GM12891 (cell line): Measurements from ENCODE around the gene KCNQ5.

Source experiments
- DNase-seq: peaks from one replicate; pipeline ENCODE4 v3.0.0; 2011; ENCODE audit warnings: low spot score; ENCODE audit not compliant: insufficient read length
- FAIRE-seq: peaks from 2 replicates; lab custom pipeline; 2011; peaks lifted over from hg19 to GRCh38; lab: Jason Lieb, UNC
- PAX5 ChIP-seq: IDR thresholded peaks from 2 replicates; pipeline ENCODE4 v1.6.1; 2011; ENCODE audit warnings: low read length, moderate library complexity, mild to moderate bottlenecking; ENCODE audit not compliant: insufficient read depth, severe bottlenecking
- POLR2A ChIP-seq: IDR thresholded peaks from 2 replicates; pipeline ENCODE4 v1.6.1; 2011; ENCODE audit warnings: low read depth, low read length, control low read depth
- POLR2AphosphoS5 ChIP-seq: IDR thresholded peaks from 2 replicates; pipeline ENCODE4 v1.6.1; 2011; ENCODE audit warnings: low read depth, low read length, control low read depth
- POU2F2 ChIP-seq: IDR thresholded peaks from 2 replicates; pipeline ENCODE4 v1.6.1; 2011; ENCODE audit warnings: low read depth, mild to moderate bottlenecking, control low read depth, low read length, moderate library complexity
- SPI1 ChIP-seq: IDR thresholded peaks from 2 replicates; pipeline ENCODE4 v1.6.1; 2011; ENCODE audit warnings: low read depth, low read length, control low read depth
- TAF1 ChIP-seq: IDR thresholded peaks from 2 replicates; pipeline ENCODE4 v1.6.1; 2011; ENCODE audit warnings: low read depth, low read length, control low read depth

The KCNQ5 gene

DNA sequence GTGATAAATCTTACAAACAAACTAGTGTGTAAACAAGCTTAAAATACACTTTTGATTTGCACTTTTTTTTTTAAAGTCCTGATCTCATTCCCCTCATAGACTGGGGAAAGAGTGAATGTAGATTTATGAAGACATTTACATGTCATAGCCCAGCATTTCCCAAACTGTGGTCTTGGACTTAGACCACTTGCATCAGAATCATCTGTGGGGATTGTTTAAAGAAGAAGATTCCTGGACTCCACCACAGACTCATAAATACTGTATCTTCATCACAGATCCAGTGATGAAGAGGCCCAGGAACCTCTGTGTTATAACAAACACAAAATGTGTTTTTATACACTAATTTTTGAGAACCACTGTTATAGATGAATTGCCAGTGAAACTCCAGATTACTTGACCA lies 99.5 kb downstream of the KCNQ5 start:
- TF ChIP-seq POU2F2, result no peak
- TF ChIP-seq SPI1, result no peak
- TF ChIP-seq PAX5, result no peak
- no peak for TF ChIP-seq TAF1
- TF ChIP-seq POLR2AphosphoS5, result no peak
- no peak for TF ChIP-seq POLR2A
- FAIRE-seq (no peak), DNase-seq (no peak)

DNA sequence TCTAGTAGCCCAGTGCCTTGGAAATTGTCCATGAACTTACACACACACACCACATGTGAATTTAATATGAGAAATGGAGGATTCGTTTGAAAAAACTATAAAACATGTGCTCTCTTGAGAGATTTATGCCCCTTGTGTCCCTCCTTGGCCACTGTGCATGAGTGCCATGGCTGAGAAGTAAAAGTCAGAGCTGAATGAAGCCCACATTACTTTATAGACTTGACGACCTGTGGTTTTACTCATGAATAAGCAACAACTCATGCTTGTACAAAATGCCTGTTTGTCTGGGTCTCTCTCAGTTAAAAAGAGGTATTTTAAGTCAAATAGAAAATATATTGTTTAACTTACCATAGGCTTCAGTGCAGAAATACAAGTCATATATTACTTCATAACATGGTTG lies 102.7 kb downstream of the KCNQ5 start:
- TF ChIP-seq TAF1 (no peak), POLR2AphosphoS5 (no peak), POLR2A (no peak), SPI1 (no peak), PAX5 (no peak), POU2F2 (no peak)
- DNase-seq, result no peak
- peak; percentile 82 for FAIRE-seq

DNA sequence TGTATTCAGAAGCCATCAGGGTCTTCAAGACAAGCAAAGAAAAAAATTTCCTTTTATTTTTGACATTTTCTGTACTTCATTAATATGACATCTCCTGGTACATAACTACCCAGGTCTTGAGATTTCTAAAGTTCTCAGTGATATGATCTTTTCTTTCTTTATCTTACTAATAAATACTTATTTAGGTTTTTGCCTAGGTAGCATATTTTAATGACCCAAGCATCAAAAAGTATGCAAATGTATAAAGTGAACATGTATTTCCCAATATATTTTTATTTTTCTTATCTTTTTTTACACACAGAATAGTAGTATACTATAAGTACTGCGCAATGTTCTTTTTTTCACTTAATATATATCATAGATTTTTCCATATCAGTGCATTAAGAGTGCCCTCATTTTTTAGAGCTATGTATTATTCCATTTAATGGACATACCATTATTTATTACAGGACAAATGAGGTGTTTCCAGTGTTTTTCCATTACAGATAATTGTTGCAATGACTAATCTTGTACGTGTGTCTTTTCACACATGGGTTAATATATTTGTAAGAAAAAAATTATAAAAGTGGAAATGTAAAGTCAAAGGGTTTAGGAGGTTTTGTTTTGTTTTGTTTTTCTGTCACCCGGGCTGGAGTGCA lies 107.0 kb downstream of the KCNQ5 start:
- TF ChIP-seq SPI1 (no peak), POLR2A (no peak), POLR2AphosphoS5 (no peak), POU2F2 (no peak), TAF1 (no peak), PAX5 (no peak)
- no peak for FAIRE-seq
- DNase-seq, result no peak

DNA sequence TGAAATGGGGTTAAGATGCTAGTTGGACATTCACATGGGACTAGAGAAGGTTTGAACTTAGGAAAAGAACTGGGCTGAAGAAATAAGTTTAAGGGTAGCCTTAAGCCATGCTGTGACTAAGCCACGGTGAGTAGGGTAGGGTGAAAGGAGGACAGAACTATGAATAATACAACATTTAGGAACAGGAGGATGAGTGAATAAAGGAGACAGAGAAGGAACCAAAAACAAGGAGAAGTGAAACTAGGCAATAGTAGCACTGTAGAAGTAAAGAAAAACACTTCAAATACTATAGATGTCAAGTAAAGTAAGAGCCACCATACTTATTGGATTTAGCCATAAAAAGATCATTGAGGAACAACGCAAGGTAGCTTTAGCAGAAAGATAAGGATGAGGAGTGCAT lies 111.2 kb downstream of the KCNQ5 start:
- peak; percentile 26 for FAIRE-seq
- TF ChIP-seq POU2F2, result no peak
- no peak for TF ChIP-seq POLR2AphosphoS5
- no peak for TF ChIP-seq POLR2A
- peak; percentile 31; the same call in 1 of the 2 replicates for TF ChIP-seq SPI1
- DNase-seq, result no peak

DNA sequence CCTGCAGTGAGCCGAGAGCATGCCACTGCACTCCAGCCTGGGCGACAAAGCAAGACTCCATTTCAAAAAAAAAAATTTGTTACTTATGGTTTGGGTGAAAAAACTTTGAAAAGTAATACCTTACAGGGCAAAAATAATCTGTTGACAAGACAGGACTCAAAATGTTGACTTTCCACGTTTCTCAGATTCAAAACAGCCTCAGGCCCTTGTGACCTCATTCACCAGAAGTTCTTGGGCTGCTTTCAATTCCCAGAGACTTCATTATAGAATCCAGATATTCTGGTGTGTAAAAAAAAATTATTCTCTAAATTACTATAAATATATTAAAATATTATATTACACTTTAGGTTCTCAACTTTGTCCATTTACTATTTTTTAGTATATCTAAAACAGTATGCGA lies 116.2 kb downstream of the KCNQ5 start:
- TF ChIP-seq POLR2AphosphoS5, result no peak
- TF ChIP-seq SPI1, result no peak
- TF ChIP-seq PAX5, result no peak
- TF ChIP-seq POU2F2, result no peak
- FAIRE-seq (no peak), DNase-seq (no peak)

DNA sequence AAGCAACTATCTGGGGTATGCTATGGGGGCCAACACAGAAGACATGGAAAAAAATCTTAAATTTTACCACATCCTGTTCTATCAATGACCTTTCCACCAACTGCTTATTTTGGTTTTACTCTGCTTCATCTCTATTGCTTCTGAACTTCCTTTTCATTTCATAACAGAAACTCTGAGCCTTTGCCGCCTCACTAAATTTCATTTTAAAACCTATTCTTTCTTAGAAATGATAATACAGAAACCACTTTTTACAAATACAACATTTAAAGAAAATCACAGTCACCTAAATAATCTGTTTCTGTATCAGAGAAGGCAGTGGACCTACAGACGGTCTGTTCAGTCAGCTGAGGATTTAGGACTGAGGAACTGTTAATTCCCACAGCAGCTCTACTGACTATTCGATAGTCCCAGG lies 117.5 kb downstream of the KCNQ5 start:
- TF ChIP-seq POLR2AphosphoS5, result no peak
- TF ChIP-seq SPI1, result no peak
- no peak for TF ChIP-seq PAX5
- TF ChIP-seq POLR2A, result no peak
- no peak for TF ChIP-seq TAF1
- TF ChIP-seq POU2F2, result no peak
- FAIRE-seq (peak; percentile 66), DNase-seq (no peak)

DNA sequence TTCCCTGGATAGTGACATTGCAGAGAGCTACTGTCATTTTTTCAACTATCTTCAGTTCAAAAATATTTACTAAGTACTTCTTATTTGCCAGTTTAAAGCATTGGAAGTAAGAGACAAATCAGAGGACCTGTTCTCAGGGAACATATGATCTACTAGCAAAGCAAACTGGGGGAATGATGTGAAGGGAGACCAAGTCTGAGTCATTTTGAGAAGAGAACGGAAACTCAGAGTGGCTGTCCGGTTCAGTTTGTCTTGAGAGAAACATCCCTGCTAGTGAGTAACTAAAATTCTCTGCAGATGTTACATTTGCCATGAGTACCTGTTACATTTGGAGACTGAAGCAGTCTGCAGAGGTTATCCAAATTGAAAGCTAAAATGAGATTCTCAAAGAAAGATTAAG lies 118.3 kb downstream of the KCNQ5 start:
- FAIRE-seq, result peak; percentile 95
- DNase-seq, result peak; percentile 16
- TF ChIP-seq TAF1 (no peak), POU2F2 (no peak), POLR2AphosphoS5 (no peak), SPI1 (peak; percentile 94)

DNA sequence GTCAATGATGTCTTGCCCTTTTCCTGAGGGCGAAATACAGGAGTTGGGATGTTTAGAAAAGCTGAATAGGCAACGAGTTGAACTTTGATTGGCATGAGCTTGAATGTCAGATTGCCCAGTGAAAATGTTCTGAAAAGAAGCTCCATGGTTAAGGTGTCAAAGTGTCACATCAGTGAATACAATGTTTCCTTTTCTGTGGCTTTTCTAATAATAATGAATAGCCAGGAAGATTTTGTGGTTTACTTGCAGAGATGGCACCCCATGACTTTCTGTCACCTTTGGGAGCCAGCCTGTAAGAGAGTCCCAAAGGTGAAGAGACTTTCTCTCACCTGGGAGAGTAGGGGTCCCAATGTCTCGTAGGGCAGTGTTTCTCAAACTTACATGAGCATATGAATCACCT lies 119.2 kb downstream of the KCNQ5 start:
- TF ChIP-seq POU2F2, result no peak
- DNase-seq, result no peak
- FAIRE-seq, result no peak

DNA sequence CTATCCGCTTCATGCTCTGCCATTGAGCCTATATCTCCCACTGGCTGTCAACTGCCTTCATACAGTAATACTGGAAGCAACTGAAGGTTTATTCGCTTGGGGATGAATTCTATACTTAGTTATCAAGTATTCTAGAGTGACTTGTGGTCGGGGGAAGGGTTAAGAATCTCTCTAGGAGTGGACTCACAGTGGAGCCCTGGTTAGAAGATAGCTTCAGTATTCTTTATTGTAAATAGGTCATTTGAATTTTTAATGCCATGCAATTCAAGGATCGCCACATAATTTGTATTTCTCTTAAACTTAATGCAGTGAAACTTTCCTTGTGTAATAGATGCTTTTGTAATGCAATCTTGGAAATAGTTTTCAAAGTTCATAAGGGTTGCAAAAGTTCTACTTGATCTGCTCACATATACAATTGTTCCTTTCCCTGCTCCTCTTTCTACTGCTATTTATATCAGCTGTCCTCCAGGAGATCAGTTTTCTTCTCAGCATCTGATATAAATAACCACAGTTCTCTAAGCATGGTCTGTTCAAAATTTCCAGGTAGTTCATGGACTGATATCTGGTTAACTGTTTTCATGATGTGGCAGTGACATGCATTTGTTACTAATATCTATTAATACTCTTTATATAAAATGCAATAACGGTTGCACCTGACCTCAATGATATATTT lies 120.3 kb downstream of the KCNQ5 start:
- no peak for DNase-seq
- TF ChIP-seq POLR2AphosphoS5, result no peak
- no peak for TF ChIP-seq POU2F2
- TF ChIP-seq TAF1, result no peak
- TF ChIP-seq POLR2A, result no peak
- TF ChIP-seq PAX5, result no peak
- TF ChIP-seq SPI1, result no peak
- no peak for FAIRE-seq

DNA sequence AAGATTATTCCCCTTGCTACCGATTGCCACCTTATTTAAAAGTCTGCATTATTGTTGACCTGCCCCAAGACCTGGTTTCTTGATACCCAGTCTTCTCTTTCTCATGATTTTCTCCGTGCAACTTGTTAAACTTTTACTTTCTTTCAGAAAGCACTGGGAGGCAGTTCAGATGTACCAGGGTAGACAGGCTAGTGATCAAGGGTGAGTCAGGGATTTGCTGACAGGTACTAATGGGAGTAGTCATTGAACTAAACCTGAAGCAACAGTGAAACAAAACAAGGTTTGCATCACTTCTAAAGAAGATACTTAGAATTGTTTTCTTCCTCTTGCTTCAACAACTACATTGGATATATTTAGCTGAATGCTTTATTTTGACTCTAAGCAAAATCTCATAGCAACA lies 124.4 kb downstream of the KCNQ5 start:
- DNase-seq (no peak), FAIRE-seq (no peak)
- TF ChIP-seq POLR2AphosphoS5 (no peak), SPI1 (no peak), PAX5 (no peak), POU2F2 (no peak), TAF1 (no peak), POLR2A (no peak)

DNA sequence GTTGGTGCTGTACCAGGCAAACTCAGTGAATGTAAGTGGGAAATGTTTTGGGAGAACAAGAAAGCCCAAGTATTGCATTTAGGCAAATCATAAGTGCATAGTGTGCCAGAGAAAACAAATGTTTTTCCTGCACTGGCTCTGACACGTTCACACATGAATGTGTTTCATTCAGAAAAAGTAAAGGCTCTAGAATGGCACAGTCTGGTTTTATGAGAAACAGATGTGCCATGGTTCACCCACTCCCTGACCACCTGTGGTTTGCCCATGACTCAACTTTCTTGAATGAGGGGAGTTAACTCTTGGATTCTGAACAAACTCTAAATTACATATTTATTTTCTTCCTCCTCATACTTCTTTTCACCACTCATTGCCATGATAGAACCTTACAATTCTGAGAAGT lies 126.9 kb downstream of the KCNQ5 start:
- TF ChIP-seq SPI1 (no peak), POLR2A (no peak), POLR2AphosphoS5 (no peak), TAF1 (no peak), POU2F2 (no peak), PAX5 (no peak)
- FAIRE-seq, result peak; percentile 68
- DNase-seq, result no peak
